Measurements from ENCODE around the gene SEMA4D. TPM values are rescaled to one million over a fixed set of nuclear protein-coding genes. Genes with fewer than 3 reads are reported as not detected.

Gene SEMA4D
- total RNA-seq, 1 donor from 2014 or later = 46.2 TPM

GRCh38 chr9:89469003-89469402 lies 28.9 kb downstream of the SEMA4D start:
- Histone ChIP-seq H3K36me3 (no peaks in the 10 kb centered on the region), H3K9me3 (no peaks in the 10 kb centered on the region), H3K27me3 (no peaks in the 10 kb centered on the region), H3K4me1 (no peaks in the 10 kb centered on the region), H3K27ac (no peak overlapping the region), H3K4me3 (no peak overlapping the region)
- no peak for TF ChIP-seq CTCF (IDR thresholded peaks at IDR 0.05)
- DNase-seq (no peak), ATAC-seq (no peak)
- intact Hi-C loops (cut with DNase I) = no loop called here

GRCh38 chr9:89468281-89468960 lies 29.5 kb downstream of the SEMA4D start:
- DNase-seq (no peak), ATAC-seq (no peak)
- Histone ChIP-seq H3K9me3 (no peaks in the 10 kb centered on the region), H3K4me1 (no peaks in the 10 kb centered on the region), H3K36me3 (no peaks in the 10 kb centered on the region), H3K27me3 (no peaks in the 10 kb centered on the region), H3K27ac (no peak overlapping the region), H3K4me3 (no peak overlapping the region)
- TF ChIP-seq CTCF (IDR thresholded peaks at IDR 0.05) = no peak
- intact Hi-C loops (cut with DNase I) = no loop called here

GRCh38 chr9:89467278-89467625 lies 30.7 kb downstream of the SEMA4D start:
- H3K27ac ChIP-seq = no peak overlapping the region
- no peak for TF ChIP-seq CTCF (IDR thresholded peaks at IDR 0.05)
- H3K9me3 ChIP-seq = no peaks in the 10 kb centered on the region
- no peaks in the 10 kb centered on the region for H3K36me3 ChIP-seq
- ATAC-seq (no peak), DNase-seq (no peak)
- H3K4me1 ChIP-seq = no peaks in the 10 kb centered on the region
- H3K27me3 ChIP-seq = no peaks in the 10 kb centered on the region
- intact Hi-C loops (cut with DNase I) = no loop called here
- no peak overlapping the region for H3K4me3 ChIP-seq

GRCh38 chr9:89466451-89467277 lies 31.2 kb downstream of the SEMA4D start:
- Histone ChIP-seq H3K27me3 (no peaks in the 10 kb centered on the region), H3K4me3 (no peak overlapping the region), H3K9me3 (no peaks in the 10 kb centered on the region), H3K27ac (no peak overlapping the region), H3K36me3 (no peaks in the 10 kb centered on the region), H3K4me1 (no peaks in the 10 kb centered on the region)
- ATAC-seq = no peak
- intact Hi-C loops (cut with DNase I) = no loop called here
- DNase-seq = no peak
- no peak for TF ChIP-seq CTCF (IDR thresholded peaks at IDR 0.05)

GRCh38 chr9:89465726-89466308 lies 32.1 kb downstream of the SEMA4D start:
- no peaks in the 10 kb centered on the region for H3K4me1 ChIP-seq
- no peaks in the 10 kb centered on the region for H3K9me3 ChIP-seq
- DNase-seq (no peak), ATAC-seq (no peak)
- TF ChIP-seq CTCF (IDR thresholded peaks at IDR 0.05) = no peak
- intact Hi-C loops (cut with DNase I) = no loop called here
- H3K36me3 ChIP-seq = no peaks in the 10 kb centered on the region
- H3K4me3 ChIP-seq = no peak overlapping the region
- H3K27ac ChIP-seq = no peak overlapping the region
- no peaks in the 10 kb centered on the region for H3K27me3 ChIP-seq
